Right hindlimb (tissue), 1 donor: Measurements from ENCODE around the gene ENC1.
"Not testable (repeated sequence)": the region's sequence is repeated elsewhere in the genome, so short reads cannot be mapped to it uniquely, and the experiment has no call there.

Experiments used
- DNase-seq: peaks from one replicate; pipeline ENCODE4 v3.0.0-alpha.2; 2018

The ENC1 gene

GRCh38 chr5:74640450-74640953 is at the start of gene ENC1:
ENC1 (minus strand) TSS chr5:74640728; CDS start chr5:74636485, 4,243 bp downstream.
- peak; percentile 94 for DNase-seq

- DNase-seq, result no peak
Observed at GRCh38 chr5:74686962-74687751, 46.6 kb upstream of the ENC1 start.

DNA sequence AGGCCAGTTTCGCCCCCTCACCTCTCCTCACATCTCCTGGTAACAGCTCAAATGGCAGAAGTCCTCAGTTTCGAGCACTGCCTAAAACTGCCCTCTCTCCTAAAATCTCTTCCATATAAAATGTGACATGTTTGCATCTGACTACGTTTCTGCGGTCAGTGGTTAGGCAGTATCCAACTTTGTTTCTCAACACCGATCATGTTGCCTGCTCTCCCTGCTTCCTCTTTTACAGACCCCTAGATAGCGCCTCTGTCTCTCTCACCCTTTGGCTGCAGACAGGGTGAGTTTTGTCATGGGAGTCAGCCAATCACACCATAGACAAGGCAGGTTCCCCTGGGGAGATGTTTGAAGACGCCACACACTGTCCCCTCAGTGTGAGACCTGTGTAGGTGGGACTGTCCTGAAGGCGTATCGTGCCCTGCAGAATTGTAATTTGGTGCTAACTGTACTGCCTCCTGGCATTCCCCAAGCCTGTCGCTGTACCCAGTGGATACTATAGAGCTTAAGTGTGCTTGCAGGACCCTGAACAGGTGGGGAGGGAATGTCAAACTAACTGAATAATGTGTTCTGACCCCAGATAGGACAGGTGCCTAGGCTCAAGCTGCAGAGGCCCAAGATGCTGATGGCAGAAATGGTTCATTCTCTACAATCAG is 45.6 kb upstream of the ENC1 start:
- no peak for DNase-seq

DNA sequence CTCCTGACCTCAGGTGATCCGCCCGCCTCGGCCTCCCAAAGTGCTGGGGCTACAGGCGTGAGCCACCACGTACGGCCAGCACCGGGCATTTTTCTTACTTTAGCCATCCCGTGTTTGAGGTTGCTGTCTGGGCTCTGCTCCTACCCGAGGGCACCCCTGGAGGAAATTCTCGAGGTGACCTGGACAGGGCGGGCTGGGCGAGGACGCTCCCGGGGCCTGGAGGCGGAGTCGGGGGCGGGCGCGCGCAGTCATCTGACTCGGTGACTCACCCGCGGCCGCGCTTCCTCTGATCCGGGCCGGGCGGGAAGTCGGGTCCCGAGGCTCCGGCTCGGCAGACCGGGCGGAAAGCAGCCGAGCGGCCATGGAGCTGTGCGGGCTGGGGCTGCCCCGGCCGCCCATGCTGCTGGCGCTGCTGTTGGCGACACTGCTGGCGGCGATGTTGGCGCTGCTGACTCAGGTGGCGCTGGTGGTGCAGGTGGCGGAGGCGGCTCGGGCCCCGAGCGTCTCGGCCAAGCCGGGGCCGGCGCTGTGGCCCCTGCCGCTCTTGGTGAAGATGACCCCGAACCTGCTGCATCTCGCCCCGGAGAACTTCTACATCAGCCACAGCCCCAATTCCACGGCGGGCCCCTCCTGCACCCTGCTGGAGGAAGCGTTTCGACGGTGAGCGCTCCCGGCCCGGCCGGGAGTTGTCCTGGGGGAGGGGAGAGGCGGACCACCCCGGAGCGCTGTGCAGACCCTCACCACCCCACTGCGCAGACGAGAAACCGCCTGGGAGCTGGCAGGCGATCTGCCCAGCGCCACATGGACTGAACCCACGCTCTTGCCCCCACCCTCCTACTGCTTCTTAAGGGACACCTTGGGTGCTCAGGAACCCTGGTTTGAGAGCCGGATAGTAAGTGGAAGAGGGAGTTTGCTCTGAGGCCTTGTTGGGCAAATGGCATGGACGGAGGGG is 44.6 kb upstream of the ENC1 start, which contains the start of gene HEXB:
Gene HEXB, plus strand, starts transcription at position 334 of the 952 bp plus-strand sequence. Its CDS starts 28 bp downstream, at position 362.
- DNase-seq, result peak; percentile 90

GRCh38 chr5:74679966-74680365 is 39.4 kb upstream of the ENC1 start:
- DNase-seq, result no peak

DNA sequence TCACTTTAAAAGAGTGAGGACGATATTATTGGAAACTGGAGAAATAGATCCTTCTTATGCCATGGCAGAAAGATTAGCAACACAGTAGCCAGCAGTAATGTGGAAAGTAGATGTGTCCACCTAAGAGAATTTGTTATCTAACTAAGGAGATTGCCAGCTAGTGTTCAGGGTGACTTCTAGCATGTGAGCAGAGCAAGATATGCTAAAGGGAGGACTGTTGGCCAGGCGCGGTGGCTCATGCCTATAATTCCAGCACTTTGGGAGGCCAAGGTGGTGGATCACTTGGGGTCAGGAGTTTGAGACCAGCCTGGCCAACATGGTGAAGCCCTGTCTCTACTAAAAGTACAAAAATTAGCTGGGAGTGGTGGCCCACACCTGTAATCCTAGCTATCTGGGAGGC is 38.8 kb upstream of the ENC1 start:
- not testable (repeated sequence) for DNase-seq

DNA sequence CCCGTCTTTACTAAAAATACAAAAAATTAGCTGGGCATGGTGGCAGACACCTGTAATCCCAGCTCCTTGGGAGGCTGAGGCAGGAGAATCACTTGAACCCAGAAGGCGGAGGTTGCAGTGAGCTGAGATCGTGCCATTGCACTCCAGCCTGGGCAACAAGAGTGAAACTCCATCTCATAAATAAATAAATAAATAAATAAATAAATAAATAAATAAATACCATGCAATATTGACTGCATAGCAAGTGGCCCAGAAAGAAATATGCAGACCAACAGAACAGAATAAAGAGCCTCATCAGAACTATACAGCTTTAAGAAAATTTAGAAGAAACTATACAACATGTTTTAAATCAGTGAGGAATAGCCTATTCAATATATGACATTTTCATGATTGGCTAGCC is 37.6 kb upstream of the ENC1 start:
- DNase-seq, result not testable (repeated sequence)

GRCh38 chr5:74676466-74676865 is 35.9 kb upstream of the ENC1 start:
- not testable (repeated sequence) for DNase-seq

- no peak for DNase-seq
Observed at GRCh38 chr5:74673011-74673790, 32.7 kb upstream of the ENC1 start.

DNA sequence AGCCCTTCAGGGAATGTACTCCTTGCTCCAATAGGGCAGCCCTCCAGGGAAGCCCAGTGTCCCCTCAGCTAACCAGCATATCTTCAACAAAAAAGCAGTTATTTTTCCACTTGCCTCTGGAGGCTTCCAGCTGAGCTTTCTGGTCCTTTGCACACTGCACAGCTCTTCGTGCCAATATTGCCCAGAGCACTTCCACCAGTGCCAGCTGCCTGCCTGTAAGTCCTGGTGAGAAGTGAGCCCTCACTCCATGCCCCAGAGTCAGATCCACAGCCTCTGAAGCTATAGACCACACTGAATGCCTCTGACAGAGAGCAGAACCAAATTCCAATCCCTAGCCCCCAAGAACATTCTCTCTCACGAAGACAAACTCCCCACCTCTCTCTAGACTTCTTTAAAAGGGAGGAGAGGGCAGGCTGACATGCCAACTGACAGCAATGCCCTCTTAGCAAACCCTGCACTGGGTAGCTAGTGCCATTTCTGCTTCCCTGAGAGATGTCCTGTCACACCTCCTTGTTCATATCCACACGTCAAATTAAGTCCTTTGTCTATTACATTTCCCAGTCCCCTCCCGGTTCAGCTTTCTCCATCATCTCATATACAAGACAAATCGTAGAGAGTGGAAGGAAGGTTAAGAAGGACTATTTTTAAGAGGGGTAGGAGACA is 31.8 kb upstream of the ENC1 start:
- no peak for DNase-seq

GRCh38 chr5:74670396-74671038 is 30.0 kb upstream of the ENC1 start:
- no peak for DNase-seq

- no peak for DNase-seq
Observed at GRCh38 chr5:74669821-74670220, 29.3 kb upstream of the ENC1 start.

DNA sequence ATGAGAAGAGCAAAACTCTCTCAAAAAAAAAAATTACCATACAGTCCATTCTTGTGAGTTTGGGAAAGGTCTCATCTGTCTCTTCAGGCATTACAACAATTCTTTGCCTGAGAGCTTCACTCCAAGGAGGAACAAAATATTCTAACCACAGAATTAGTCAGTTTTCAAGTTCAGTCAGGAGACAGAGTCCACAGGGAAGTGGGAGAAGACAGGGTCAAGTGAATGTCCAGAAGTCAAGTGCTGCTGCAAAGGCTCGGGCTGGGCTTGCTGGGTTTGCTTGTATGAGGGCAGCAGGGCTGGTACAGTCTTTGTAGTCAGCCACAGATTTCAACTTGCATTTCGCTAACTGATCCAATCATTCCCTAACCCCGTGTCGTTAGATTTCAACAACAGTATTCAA is 26.9 kb upstream of the ENC1 start:
- DNase-seq, result no peak

- DNase-seq, result no peak
Observed at GRCh38 chr5:74665816-74666215, 25.3 kb upstream of the ENC1 start.

GRCh38 chr5:74665273-74665672 is 24.7 kb upstream of the ENC1 start:
- DNase-seq, result no peak

DNA sequence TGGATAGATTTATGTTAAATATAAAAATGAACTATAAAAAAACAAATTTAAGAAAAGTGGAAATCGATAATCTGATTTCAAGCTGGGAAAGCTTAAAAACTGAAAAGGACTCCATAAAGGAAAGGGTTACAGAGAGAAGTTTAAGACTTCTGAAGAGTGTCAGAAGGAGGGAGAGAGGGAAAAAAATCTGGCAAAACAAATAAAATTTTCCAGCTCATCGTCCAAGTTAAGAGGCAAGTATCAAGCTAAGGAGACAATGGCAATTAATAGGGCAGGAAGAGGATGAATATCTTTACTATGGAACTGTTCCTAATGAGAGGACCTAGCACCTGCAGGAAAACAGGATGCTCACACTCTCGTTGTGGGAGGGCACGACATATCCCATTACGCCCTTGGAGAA is 24.0 kb upstream of the ENC1 start:
- DNase-seq, result no peak

DNA sequence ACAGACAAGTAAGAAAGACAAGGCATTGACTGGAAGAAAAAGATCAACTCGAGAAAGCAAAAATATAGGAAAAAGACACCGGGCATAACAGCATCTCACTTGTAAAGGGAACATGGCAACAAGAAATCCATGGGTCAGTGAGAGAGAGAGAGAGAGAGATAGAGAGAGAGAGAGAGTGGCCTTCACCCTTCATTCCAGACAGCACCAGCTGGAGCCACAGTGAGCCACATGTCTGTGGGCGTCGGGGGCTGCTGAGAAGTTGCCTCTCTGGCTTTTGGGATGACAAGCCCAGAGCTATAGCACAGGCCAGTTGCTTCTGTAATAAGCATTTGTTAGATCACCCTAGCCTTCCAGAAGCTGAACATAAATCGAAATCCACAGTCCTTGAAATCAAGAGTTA is 20.3 kb upstream of the ENC1 start:
- DNase-seq, result no peak

- no peak for DNase-seq
Observed at GRCh38 chr5:74660140-74660539, 19.6 kb upstream of the ENC1 start.

GRCh38 chr5:74659172-74659571 is 18.6 kb upstream of the ENC1 start:
- DNase-seq, result no peak

DNA sequence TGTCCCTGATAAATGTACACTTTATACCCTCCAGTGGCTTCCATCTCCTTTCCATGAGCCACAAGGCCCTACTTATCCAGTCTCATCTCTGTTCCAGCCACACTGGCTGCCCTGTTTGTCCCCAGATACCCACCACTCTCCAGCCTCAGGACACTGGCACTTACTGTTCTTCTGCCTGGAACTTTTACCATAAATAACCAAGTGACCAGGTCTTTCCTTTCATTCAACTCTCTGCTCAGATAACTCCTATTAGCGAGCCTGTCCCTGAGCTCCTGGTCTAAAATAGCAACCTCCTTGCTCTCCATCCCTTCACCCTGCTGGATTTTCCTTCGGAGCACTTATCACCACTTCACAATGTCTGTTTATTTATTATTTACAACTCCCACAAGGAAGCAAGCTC is 16.6 kb upstream of the ENC1 start:
- DNase-seq, result no peak

- no peak for DNase-seq
Observed at GRCh38 chr5:74655716-74656115, 15.2 kb upstream of the ENC1 start.
